ENCODE data around the gene KPNA4. TPM values are rescaled to one million over a fixed set of nuclear protein-coding genes. Genes with fewer than 3 reads are reported as not detected.

The KPNA4 gene
- 32.2 and 32.8 TPM in 2 replicates for total RNA-seq

GRCh38 chr3:160565442-160566403 lies at the start of gene KPNA4:
KPNA4 (minus strand) TSS chr3:160565571; CDS start chr3:160565282, 289 bp downstream.

GRCh38 chr3:160449636-160450598 lies 115.5 kb downstream of the KPNA4 start, which contains the start of gene TRIM59:
TRIM59 (minus strand) TSS chr3:160449786; CDS start chr3:160439183, 10,603 bp downstream.

Other genes with a start within 250 kb of the KPNA4 start
- 30.2 and 47.0 TPM in 2 replicates for gene IFT80, start 166.3 kb downstream of the KPNA4 start, total RNA-seq
- 70.8 and 93.2 TPM in 2 replicates for gene SMC4, start 165.9 kb downstream of the KPNA4 start, total RNA-seq
- 30.9 and 46.4 TPM in 2 replicates for gene TRIM59, start 115.8 kb downstream of the KPNA4 start, total RNA-seq
- gene ARL14, start 111.6 kb upstream of the KPNA4 start, total RNA-seq = not detected in 2 replicates
- gene PPM1L, start 190.7 kb upstream of the KPNA4 start, total RNA-seq = 0.61 and 0.97 TPM in 2 replicates